AG04450 (cell line): ENCODE data around the gene PM20D1. TPM values are rescaled to one million over a fixed set of nuclear protein-coding genes. Genes with fewer than 3 reads are reported as not detected.

Source experiments
- CTCF ChIA-PET: fragments of 300-600, 350-600 bp; formaldehyde crosslinking; extraction: SDS; loops from one replicate; lab custom pipeline; 2022; ENCODE audit warnings: antibody characterized with exemption, inconsistent platforms; lab: Charles Lee
- POLR2A ChIA-PET: fragments of 350-600 bp; formaldehyde crosslinking; extraction: SDS; loops from one replicate; lab custom pipeline; 2021; ENCODE audit warnings: antibody characterized with exemption, inconsistent platforms; lab: Yijun Ruan, JAX
- DNase-seq: peaks from one replicate; pipeline ENCODE4 v3.0.0-alpha.2; 2011; ENCODE audit warnings: low read depth, low spot score
- H3K27ac ChIP-seq: one replicate; pipeline ENCODE4 v1.5.1; 2012; ENCODE audit warnings: low read depth, low read length, control low read depth
- H3K27me3 ChIP-seq: one replicate; pipeline ENCODE4 v1.6.0; 2012; ENCODE audit warnings: low read length; ENCODE audit not compliant: control insufficient read depth, insufficient read depth
- H3K4me3 ChIP-seq: 2 replicates; pipeline ENCODE4 v1.5.1; 2011; ENCODE audit warnings: mild to moderate bottlenecking, low read depth, low read length, control low read depth
- H3K9me3 ChIP-seq: 2 replicates; pipeline ENCODE4 v1.5.1; 2012; ENCODE audit warnings: low read length; ENCODE audit not compliant: control insufficient read depth, insufficient read depth
- CTCF ChIP-seq: IDR thresholded peaks from 2 replicates; pipeline ENCODE4 v1.5.1; 2011; ENCODE audit warnings: low read depth, low read length, control low read depth, inconsistent platforms
- polyA plus RNA-seq: library from polyadenylated mRNA; depleted of rRNA; stranded (reverse); fragments of >200 nt; gene quantifications from 2 replicates; pipeline ENCODE4 v1.2.3, GENCODE V29; 2011

The PM20D1 gene
- polyA plus RNA-seq, 1 experiment: not detected

- ChIA-PET CTCF (interaction anchor here (0.9 to 5.1 kb wide), 6 partner anchors 20 to 166 kb away, joined by 4 to 35 read pairs (median 7); no protein-coding TSS in a partner anchor), POLR2A (no interaction called here)
- no peaks in the 10 kb centered on the region for H3K27me3 ChIP-seq
- no peak for TF ChIP-seq CTCF
- peak overlapping the region; percentile 83 for H3K4me3 ChIP-seq
- DNase-seq: no peak
- H3K27ac ChIP-seq: no peak overlapping the region
- no peaks in the 10 kb centered on the region for H3K9me3 ChIP-seq
Observed at GRCh38 chr1:205811660-205812059, 38.3 kb downstream of the PM20D1 start.

GRCh38 chr1:205810448-205811157 is 39.3 kb downstream of the PM20D1 start:
- peak; percentile 31; the same call in 1 of the 2 replicates for TF ChIP-seq CTCF
- H3K4me3 ChIP-seq: no peak overlapping the region
- no peaks in the 10 kb centered on the region for H3K27me3 ChIP-seq
- no peak overlapping the region for H3K27ac ChIP-seq
- no peaks in the 10 kb centered on the region for H3K9me3 ChIP-seq
- ChIA-PET POLR2A (interaction anchor here (0.6 kb wide), 1 partner anchor 14 kb away, joined by 4 read pairs; no protein-coding TSS in a partner anchor), CTCF (interaction anchor here (0.5 to 5.1 kb wide), 7 partner anchors 9 to 295 kb away, joined by 3 to 35 read pairs (median 4); no protein-coding TSS in a partner anchor)
- no peak for DNase-seq

GRCh38 chr1:205809942-205810345 is 40.0 kb downstream of the PM20D1 start:
- ChIA-PET CTCF (interaction anchor here (1.6 to 5.1 kb wide), 3 partner anchors 18 to 167 kb away, joined by 8 to 35 read pairs (median 20); no protein-coding TSS in a partner anchor), POLR2A (no interaction called here)
- H3K4me3 ChIP-seq: no peak overlapping the region
- TF ChIP-seq CTCF: no peak
- H3K27ac ChIP-seq: no peak overlapping the region
- H3K27me3 ChIP-seq: no peaks in the 10 kb centered on the region
- DNase-seq: no peak
- H3K9me3 ChIP-seq: no peaks in the 10 kb centered on the region

- TF ChIP-seq CTCF: no peak
- Histone ChIP-seq H3K4me3 (no peak overlapping the region), H3K27ac (no peak overlapping the region), H3K9me3 (no peaks in the 10 kb centered on the region), H3K27me3 (no peaks in the 10 kb centered on the region)
- CTCF ChIA-PET: interaction anchor here (5.1 kb wide), 1 partner anchor 168 kb away, joined by 35 read pairs; no protein-coding TSS in a partner anchor
- POLR2A ChIA-PET: no interaction called here
- no peak for DNase-seq
Observed at GRCh38 chr1:205809469-205809868, 40.5 kb downstream of the PM20D1 start.
